Activated B cell treated with CpG ODN at 0.5 μM for 24 hours (primary cell): ENCODE measurements around the gene TNFAIP8. TPM values are rescaled to one million over a fixed set of nuclear protein-coding genes. Genes with fewer than 3 reads are reported as not detected.
A peak's percentile ranks its signal among the peaks of the same experiment; 100 is the strongest.

ENCODE experiments used
- ATAC-seq: fragments of 200-7000 bp; cut with Tn5 transposase; one replicate; pipeline ENCODE4 v1.10.0; 2021; ENCODE audit warnings: low read depth, mild to moderate bottlenecking, moderate library complexity
- CTCF ChIA-PET: fragments of 350-600 bp; sonication (Branson Sonifier 250); formaldehyde crosslinking; loops from one replicate; lab custom pipeline; 2021; ENCODE audit warnings: antibody characterized with exemption; lab: Charles Lee
- POLR2A ChIA-PET: fragments of 350-600 bp; sonication (Branson Sonifier 250); formaldehyde crosslinking; loops from one replicate; lab custom pipeline; 2021; ENCODE audit warnings: antibody characterized with exemption; lab: Charles Lee
- DNase-seq: peaks from one replicate; pipeline ENCODE4 v3.0.0; 2022
- H3K27ac Mint-ChIP-seq: one replicate; pipeline ENCODE4 v1.8.0; 2020; ENCODE audit warnings: mixed read lengths
- H3K27me3 Mint-ChIP-seq: one replicate; pipeline ENCODE4 v1.8.0; 2021; ENCODE audit warnings: mixed read lengths
- H3K36me3 Mint-ChIP-seq: one replicate; pipeline ENCODE4 v1.8.0; 2021; ENCODE audit warnings: low read depth, mixed read lengths
- H3K4me1 Mint-ChIP-seq: one replicate; pipeline ENCODE4 v1.8.0; 2021; ENCODE audit warnings: mixed read lengths
- H3K4me3 Mint-ChIP-seq: one replicate; pipeline ENCODE4 v1.8.0; 2020; ENCODE audit warnings: mild to moderate bottlenecking, mixed read lengths
- H3K9me3 Mint-ChIP-seq: one replicate; pipeline ENCODE4 v1.8.0; 2020; ENCODE audit warnings: mixed read lengths
- intact Hi-C: fragments of 100-400 bp; cut with micrococcal nuclease; formaldehyde crosslinking; loops from one replicate; pipeline ENCODE4 v1.15.1; 2024
- total RNA-seq: library from RNA; stranded (reverse); gene quantifications from 2 replicates; pipeline ENCODE4 v1.2.3, GENCODE V29; 2022
- TF ChIP-seq, protein P1 (sequence below): fragments of 200-600 bp; IDR thresholded peaks from one replicate; pipeline ENCODE4 v1.8.0; 2022; ENCODE audit warnings: antibody characterized with exemption, mild to moderate bottlenecking

TNFAIP8 gene
- total RNA-seq: 135 and 149 TPM in 2 replicates

DNA sequence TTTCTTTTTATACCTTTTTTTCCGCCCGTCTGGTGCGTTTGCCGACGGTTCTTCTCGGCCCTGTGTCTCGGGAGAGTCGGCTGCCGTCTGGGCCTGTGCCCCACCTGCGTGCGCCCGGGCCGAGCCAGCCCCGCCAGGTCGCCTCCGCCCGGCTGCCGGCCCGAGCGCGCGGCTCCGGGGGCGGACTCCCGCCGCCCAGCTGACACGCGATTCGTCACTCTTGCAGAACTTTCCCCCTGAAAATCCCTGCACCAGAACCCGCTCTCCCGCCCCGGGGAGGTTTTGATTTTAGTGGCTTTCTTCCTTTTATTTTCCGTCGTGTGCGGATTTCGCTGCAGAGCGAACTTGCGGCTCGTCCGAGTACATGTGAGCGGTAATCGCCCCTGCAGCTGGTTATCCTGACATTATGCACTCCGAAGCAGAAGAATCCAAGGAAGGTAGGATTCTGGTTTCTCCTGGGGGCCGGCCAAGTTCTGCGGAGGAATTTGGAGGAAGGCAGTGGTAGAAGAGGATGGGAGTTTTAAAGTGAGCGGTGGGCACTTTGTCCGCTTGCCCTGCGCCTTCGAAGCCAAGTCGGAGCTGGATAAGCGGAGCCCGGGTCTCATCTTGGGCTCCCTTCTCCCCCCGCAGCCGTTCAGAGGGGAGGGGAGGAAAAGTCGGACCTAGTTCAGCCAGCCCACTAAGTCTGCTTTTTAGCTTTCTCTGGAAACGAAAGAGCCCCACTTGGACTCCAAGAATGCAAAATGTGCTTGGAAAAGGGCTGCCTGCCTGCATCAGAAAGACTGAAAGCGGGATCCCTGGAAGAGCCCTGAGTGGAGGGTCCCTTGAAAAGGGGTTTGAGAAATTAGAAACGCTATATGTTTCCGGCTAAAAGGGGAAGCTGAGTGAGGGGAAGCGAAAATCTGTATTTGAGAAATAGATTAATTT, at the start of gene TNFAIP8:
TSS of gene TNFAIP8 (plus strand) at position 335 of the 927 bp plus-strand sequence. CDS start at position 407, 72 bp downstream.
- TF ChIP-seq, protein P1, sequence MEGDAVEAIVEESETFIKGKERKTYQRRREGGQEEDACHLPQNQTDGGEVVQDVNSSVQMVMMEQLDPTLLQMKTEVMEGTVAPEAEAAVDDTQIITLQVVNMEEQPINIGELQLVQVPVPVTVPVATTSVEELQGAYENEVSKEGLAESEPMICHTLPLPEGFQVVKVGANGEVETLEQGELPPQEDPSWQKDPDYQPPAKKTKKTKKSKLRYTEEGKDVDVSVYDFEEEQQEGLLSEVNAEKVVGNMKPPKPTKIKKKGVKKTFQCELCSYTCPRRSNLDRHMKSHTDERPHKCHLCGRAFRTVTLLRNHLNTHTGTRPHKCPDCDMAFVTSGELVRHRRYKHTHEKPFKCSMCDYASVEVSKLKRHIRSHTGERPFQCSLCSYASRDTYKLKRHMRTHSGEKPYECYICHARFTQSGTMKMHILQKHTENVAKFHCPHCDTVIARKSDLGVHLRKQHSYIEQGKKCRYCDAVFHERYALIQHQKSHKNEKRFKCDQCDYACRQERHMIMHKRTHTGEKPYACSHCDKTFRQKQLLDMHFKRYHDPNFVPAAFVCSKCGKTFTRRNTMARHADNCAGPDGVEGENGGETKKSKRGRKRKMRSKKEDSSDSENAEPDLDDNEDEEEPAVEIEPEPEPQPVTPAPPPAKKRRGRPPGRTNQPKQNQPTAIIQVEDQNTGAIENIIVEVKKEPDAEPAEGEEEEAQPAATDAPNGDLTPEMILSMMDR: no peak
- DNase-seq (peak; percentile 70), ATAC-seq (peak; percentile 66)
- H3K9me3 Mint-ChIP-seq: no peaks in the 10 kb centered on the region
- H3K27ac Mint-ChIP-seq: peak within 1 kb of the TSS; percentile 98
- intact Hi-C loops: loop anchor here (1.0 to 5.0 kb wide), 10 partner anchors 8 to 334 kb away; partner anchors contain the start of gene DMXL1
- peaks cover 79% of the 10 kb centered on the region for H3K4me1 Mint-ChIP-seq
- peak within 1 kb of the TSS; percentile 100 for H3K4me3 Mint-ChIP-seq
- H3K27me3 Mint-ChIP-seq: no peaks in the 10 kb centered on the region
- ChIA-PET CTCF (interaction anchor here (1.0 to 4.9 kb wide), 10 partner anchors 12 to 367 kb away, joined by 3 to 34 read pairs (median 5); partner anchors contain the start of gene DTWD2), POLR2A (interaction anchor here (0.7 to 14.1 kb wide), 27 partner anchors 12 to 368 kb away, joined by 3 to 388 read pairs (median 9); partner anchors contain the start of genes DMXL1 and DTWD2)
- H3K36me3 Mint-ChIP-seq: peaks cover 48% of the 10 kb centered on the region

DNA sequence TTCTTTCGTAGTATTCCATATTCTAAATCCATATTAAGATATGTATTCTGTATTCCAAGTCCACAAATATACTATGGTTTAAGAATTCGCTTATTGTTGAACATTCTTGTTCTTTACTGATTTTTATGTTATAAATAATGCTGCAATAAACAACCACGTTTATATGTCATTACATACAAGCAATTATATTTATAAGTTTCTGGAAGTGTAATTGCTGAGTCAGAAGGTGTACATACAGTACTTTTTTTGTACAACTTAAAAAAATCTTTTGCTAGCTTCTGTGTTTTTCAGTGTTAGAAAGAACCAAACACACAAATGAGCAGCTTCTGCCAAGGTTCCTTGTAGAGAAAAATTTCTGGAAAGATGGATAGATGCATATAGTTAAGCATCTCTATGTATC, 48.6 kb upstream of the TNFAIP8 start:
- peaks cover 94% of the 10 kb centered on the region for H3K4me1 Mint-ChIP-seq
- peak overlapping the region; percentile 44 for H3K27ac Mint-ChIP-seq
- CTCF ChIA-PET: no interaction called here
- H3K27me3 Mint-ChIP-seq: no peaks in the 10 kb centered on the region
- peaks cover 20% of the 10 kb centered on the region for H3K36me3 Mint-ChIP-seq
- H3K4me3 Mint-ChIP-seq: no peak overlapping the region
- intact Hi-C loops: loop anchor here (5.0 kb wide), 1 partner anchor 35 kb away; no protein-coding TSS in a partner anchor
- DNase-seq (no peak), ATAC-seq (no peak)
- POLR2A ChIA-PET: interaction anchor here (1.2 kb wide), 1 partner anchor 49 kb away, joined by 7 read pairs; the partner anchor contains the start of gene TNFAIP8
- TF ChIP-seq, protein P1: no peak
- H3K9me3 Mint-ChIP-seq: no peaks in the 10 kb centered on the region

DNA sequence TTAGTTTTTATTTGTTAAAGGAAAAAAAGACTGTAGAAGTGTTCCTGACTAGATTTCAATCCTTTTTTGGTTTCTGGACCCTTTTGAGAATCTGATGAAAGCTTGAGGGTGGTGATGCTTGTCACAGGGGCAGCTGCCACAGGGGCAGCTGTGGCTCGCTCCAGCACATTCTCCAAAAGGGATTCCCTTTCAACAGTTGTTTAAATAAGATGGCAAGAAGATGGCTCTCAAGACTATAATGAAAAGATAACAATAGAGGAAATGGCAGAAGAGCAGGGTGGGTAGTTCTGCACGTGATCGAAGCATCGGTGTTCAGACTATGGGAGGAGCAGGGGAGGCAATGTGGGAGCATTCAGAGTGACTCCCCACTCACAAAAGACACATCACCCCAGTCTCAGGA, 46.5 kb upstream of the TNFAIP8 start:
- ATAC-seq (no peak), DNase-seq (no peak)
- H3K27ac Mint-ChIP-seq: peak overlapping the region; percentile 92
- intact Hi-C loops: loop anchor here (1.0 to 5.0 kb wide), 4 partner anchors 9 to 35 kb away; no protein-coding TSS in a partner anchor
- no peaks in the 10 kb centered on the region for H3K27me3 Mint-ChIP-seq
- peak overlapping the region; percentile 73 for H3K4me3 Mint-ChIP-seq
- H3K4me1 Mint-ChIP-seq: peaks cover 94% of the 10 kb centered on the region
- TF ChIP-seq, protein P1: no peak
- H3K36me3 Mint-ChIP-seq: peaks cover 15% of the 10 kb centered on the region
- CTCF ChIA-PET: interaction anchor here (2.1 kb wide), 1 partner anchor 102 kb away, joined by 4 read pairs; no protein-coding TSS in a partner anchor
- POLR2A ChIA-PET: interaction anchor here (1.1 kb wide), 1 partner anchor 19 kb away, joined by 5 read pairs; no protein-coding TSS in a partner anchor
- no peaks in the 10 kb centered on the region for H3K9me3 Mint-ChIP-seq

DNA sequence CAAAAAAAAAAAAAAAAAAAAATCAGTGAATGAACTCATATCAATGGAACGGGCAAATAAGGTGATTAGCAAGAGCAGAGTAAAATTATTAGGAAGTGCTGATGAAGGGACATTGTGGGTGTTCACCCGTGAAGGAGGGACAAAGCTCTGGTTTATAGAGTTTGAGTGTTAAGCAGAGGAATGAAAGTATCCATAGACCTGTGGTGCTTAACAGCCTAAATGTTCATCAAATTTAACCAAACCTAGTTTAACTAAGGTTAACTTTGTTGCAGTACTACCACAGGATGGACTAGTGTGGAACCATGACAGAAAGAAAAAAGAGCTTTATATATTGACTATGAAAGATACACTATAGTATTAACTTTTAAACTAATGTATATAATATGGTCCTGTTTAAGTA, 44.1 kb upstream of the TNFAIP8 start:
- no peak for DNase-seq
- Mint-ChIP-seq H3K9me3 (no peaks in the 10 kb centered on the region), H3K4me3 (no peak overlapping the region), H3K27me3 (no peaks in the 10 kb centered on the region), H3K27ac (peak overlapping the region; percentile 66), H3K36me3 (peaks cover 8% of the 10 kb centered on the region), H3K4me1 (peaks cover 95% of the 10 kb centered on the region)
- intact Hi-C loops: no loop called here
- no peak for ATAC-seq
- TF ChIP-seq, protein P1: no peak
- CTCF ChIA-PET: interaction anchor here (1.0 kb wide), 1 partner anchor 22 kb away, joined by 3 read pairs; no protein-coding TSS in a partner anchor
- POLR2A ChIA-PET: interaction anchor here (0.5 to 1.0 kb wide), 3 partner anchors 29 to 83 kb away, joined by 4 to 8 read pairs (median 4); no protein-coding TSS in a partner anchor
